Activated CD4-positive, alpha-beta T cell treated with anti-CD3 and anti-CD28 coated beads, Interleukin-2, amount 50 U/mL, for 1 hour (primary cell): Measurements from ENCODE around the gene TIGD1.

ENCODE experiments used
- DNase-seq: peaks from one replicate; pipeline ENCODE4 v3.0.0-alpha.2; 2020

TIGD1 gene

GRCh38 chr2:232521959-232522622, 28.3 kb downstream of the TIGD1 start:
- peak; percentile 70 for DNase-seq

- DNase-seq = no peak
Observed at GRCh38 chr2:232521098-232521497, 29.3 kb downstream of the TIGD1 start.

- no peak for DNase-seq
Observed at GRCh38 chr2:232520489-232520888, 29.9 kb downstream of the TIGD1 start.

- DNase-seq = no peak
Observed at GRCh38 chr2:232519581-232520438, 30.5 kb downstream of the TIGD1 start, which contains the start of gene PRSS56. Gene PRSS56, plus strand, starts transcription at chr2:232520388. Its CDS starts 211 bp downstream, at chr2:232520599.

- DNase-seq = no peak
Observed at GRCh38 chr2:232518844-232519243, 31.5 kb downstream of the TIGD1 start.

- DNase-seq = no peak
Observed at GRCh38 chr2:232516551-232516950, 33.8 kb downstream of the TIGD1 start.

- DNase-seq = no peak
Observed at GRCh38 chr2:232515639-232516038, 34.7 kb downstream of the TIGD1 start.

GRCh38 chr2:232513353-232513752, 37.0 kb downstream of the TIGD1 start:
- DNase-seq = no peak

GRCh38 chr2:232512602-232513001, 37.8 kb downstream of the TIGD1 start:
- DNase-seq = no peak

- DNase-seq = no peak
Observed at GRCh38 chr2:232511336-232511890, 38.9 kb downstream of the TIGD1 start.

- DNase-seq = no peak
Observed at GRCh38 chr2:232508251-232508650, 42.1 kb downstream of the TIGD1 start.

GRCh38 chr2:232506709-232507108, 43.6 kb downstream of the TIGD1 start:
- DNase-seq = no peak

- DNase-seq = no peak
Observed at GRCh38 chr2:232505856-232506255, 44.5 kb downstream of the TIGD1 start.

- no peak for DNase-seq
Observed at GRCh38 chr2:232504438-232504837, 45.9 kb downstream of the TIGD1 start.

- no peak for DNase-seq
Observed at GRCh38 chr2:232503809-232504323, 46.5 kb downstream of the TIGD1 start.

GRCh38 chr2:232502911-232503808, 47.2 kb downstream of the TIGD1 start:
- DNase-seq = peak; percentile 50

GRCh38 chr2:232502511-232502910, 47.8 kb downstream of the TIGD1 start:
- DNase-seq = peak; percentile 22

GRCh38 chr2:232501794-232502390, 48.5 kb downstream of the TIGD1 start:
- DNase-seq = no peak

- no peak for DNase-seq
Observed at GRCh38 chr2:232501331-232501771, 49.0 kb downstream of the TIGD1 start.

GRCh38 chr2:232498452-232498851, 51.9 kb downstream of the TIGD1 start:
- DNase-seq = no peak
